HEK293 (cell line): ENCODE measurements around the gene POLDIP2.

Experiments
- KLF8 ChIP-seq: fragments of 450-650 bp; formaldehyde crosslinking; IDR thresholded peaks from 2 replicates; pipeline ENCODE4 v1.5.1; 2016; ENCODE audit warnings: missing biosample characterization, missing genetic modification characterization
- MEIS1 ChIP-seq: sonication (generic); formaldehyde crosslinking; IDR thresholded peaks from 2 replicates; pipeline ENCODE4 v1.8.1; 2022; ENCODE audit warnings: missing genetic modification reagents, mild to moderate bottlenecking, borderline replicate concordance
- MZF1 ChIP-seq: fragments of 450-650 bp; formaldehyde crosslinking; IDR thresholded peaks from 2 replicates; pipeline ENCODE4 v1.5.1; 2017; ENCODE audit warnings: missing biosample characterization, missing genetic modification characterization, borderline replicate concordance
- SCRT1 ChIP-seq: fragments of 450-650 bp; formaldehyde crosslinking; IDR thresholded peaks from 2 replicates; pipeline ENCODE4 v1.5.1; 2016; ENCODE audit warnings: missing biosample characterization, missing genetic modification characterization, borderline replicate concordance
- SETDB1 ChIP-seq: IDR thresholded peaks from one replicate; pipeline ENCODE4 v1.6.1; 2017; ENCODE audit warnings: mild to moderate bottlenecking, low read length, moderate library complexity, mixed read lengths; ENCODE audit not compliant: insufficient read length
- ZBTB17 ChIP-seq: fragments of 450-650 bp; formaldehyde crosslinking; IDR thresholded peaks from 2 replicates; pipeline ENCODE4 v1.5.1; 2016; ENCODE audit warnings: missing biosample characterization, missing genetic modification characterization
- ZBTB20 ChIP-seq: fragments of 450-650 bp; formaldehyde crosslinking; IDR thresholded peaks from 2 replicates; pipeline ENCODE4 v1.5.1; 2016; ENCODE audit warnings: missing biosample characterization, missing genetic modification characterization
- ZBTB26 ChIP-seq: fragments of 450-650 bp; formaldehyde crosslinking; optimal IDR thresholded peaks from 2 replicates; pipeline ENCODE3; 2016; ENCODE audit warnings: missing biosample characterization, mild to moderate bottlenecking, missing genetic modification characterization
- ZBTB48 ChIP-seq: fragments of 450-650 bp; formaldehyde crosslinking; IDR thresholded peaks from 2 replicates; pipeline ENCODE4 v1.5.1; 2016; ENCODE audit warnings: missing biosample characterization, missing genetic modification characterization
- ZFP37 ChIP-seq: fragments of 450-650 bp; formaldehyde crosslinking; IDR thresholded peaks from 2 replicates; pipeline ENCODE4 v1.5.1; 2016; ENCODE audit warnings: missing biosample characterization, missing genetic modification characterization
- ZIC2 ChIP-seq: fragments of 450-650 bp; formaldehyde crosslinking; IDR thresholded peaks from 2 replicates; pipeline ENCODE4 v1.5.1; 2016; ENCODE audit warnings: missing biosample characterization, missing genetic modification characterization
- ZNF114 ChIP-seq: fragments of 450-650 bp; formaldehyde crosslinking; IDR thresholded peaks from 2 replicates; pipeline ENCODE4 v1.5.0; 2017; ENCODE audit warnings: missing biosample characterization, missing genetic modification characterization
- ZNF121 ChIP-seq: fragments of 450-650 bp; formaldehyde crosslinking; IDR thresholded peaks from 2 replicates; pipeline ENCODE4 v1.5.1; 2016; ENCODE audit warnings: missing biosample characterization, missing genetic modification characterization
- ZNF157 ChIP-seq: fragments of 450-650 bp; formaldehyde crosslinking; IDR thresholded peaks from 2 replicates; pipeline ENCODE4 v1.5.1; 2016; ENCODE audit warnings: missing biosample characterization, missing genetic modification characterization
- ZNF324 ChIP-seq: fragments of 450-650 bp; formaldehyde crosslinking; IDR thresholded peaks from 2 replicates; pipeline ENCODE4 v1.5.1; 2016; ENCODE audit warnings: missing biosample characterization, missing genetic modification characterization
- ZNF366 ChIP-seq: fragments of 450-650 bp; formaldehyde crosslinking; conservative IDR thresholded peaks from 2 replicates; pipeline ENCODE4 v1.5.1; 2016; ENCODE audit warnings: missing biosample characterization, missing genetic modification characterization
- ZNF501 ChIP-seq: fragments of 450-650 bp; formaldehyde crosslinking; IDR thresholded peaks from 2 replicates; pipeline ENCODE4 v1.5.1; 2016; ENCODE audit warnings: missing biosample characterization, missing genetic modification characterization
- ZNF585B ChIP-seq: fragments of 450-650 bp; formaldehyde crosslinking; IDR thresholded peaks from 2 replicates; pipeline ENCODE4 v1.5.1; 2016; ENCODE audit warnings: missing biosample characterization, missing genetic modification characterization
- ZNF629 ChIP-seq: fragments of 450-650 bp; formaldehyde crosslinking; IDR thresholded peaks from 2 replicates; pipeline ENCODE4 v1.5.1; 2017; ENCODE audit warnings: missing biosample characterization, missing genetic modification characterization
- ZNF76 ChIP-seq: fragments of 450-650 bp; formaldehyde crosslinking; IDR thresholded peaks from 2 replicates; pipeline ENCODE4; 2016; ENCODE audit warnings: low read depth, missing biosample characterization, missing genetic modification characterization, borderline replicate concordance
- ZNF777 ChIP-seq: fragments of 450-650 bp; formaldehyde crosslinking; IDR thresholded peaks from 2 replicates; pipeline ENCODE4 v1.5.1; 2017; ENCODE audit warnings: missing biosample characterization, missing genetic modification characterization, borderline replicate concordance
- ZNF837 ChIP-seq: fragments of 450-650 bp; formaldehyde crosslinking; IDR thresholded peaks from 2 replicates; pipeline ENCODE4 v1.5.1; 2016; ENCODE audit warnings: missing biosample characterization, missing genetic modification characterization
- ZSCAN30 ChIP-seq: fragments of 450-650 bp; IDR thresholded peaks from 2 replicates; pipeline ENCODE4 v1.5.1; 2018; ENCODE audit warnings: missing biosample characterization, mild to moderate bottlenecking, missing genetic modification characterization, moderate library complexity
- ZXDB ChIP-seq: fragments of 450-650 bp; formaldehyde crosslinking; IDR thresholded peaks from 2 replicates; pipeline ENCODE4 v1.5.1; 2016; ENCODE audit warnings: missing biosample characterization, missing genetic modification characterization
- TF ChIP-seq, protein P1 (sequence below): fragments of 450-650 bp; formaldehyde crosslinking; IDR thresholded peaks from 2 replicates; pipeline ENCODE4 v1.5.1; 2016; ENCODE audit warnings: missing biosample characterization, missing genetic modification characterization
- TF ChIP-seq, protein P2 (sequence below): fragments of 450-650 bp; formaldehyde crosslinking; IDR thresholded peaks from 2 replicates; pipeline ENCODE4 v1.5.1; 2016; ENCODE audit warnings: missing biosample characterization, missing genetic modification characterization
- TF ChIP-seq, protein P3 (sequence below): fragments of 450-650 bp; formaldehyde crosslinking; conservative IDR thresholded peaks from 2 replicates; pipeline ENCODE4 v1.5.1; 2016; ENCODE audit warnings: low read depth, missing biosample characterization, missing genetic modification characterization

Gene POLDIP2

DNA sequence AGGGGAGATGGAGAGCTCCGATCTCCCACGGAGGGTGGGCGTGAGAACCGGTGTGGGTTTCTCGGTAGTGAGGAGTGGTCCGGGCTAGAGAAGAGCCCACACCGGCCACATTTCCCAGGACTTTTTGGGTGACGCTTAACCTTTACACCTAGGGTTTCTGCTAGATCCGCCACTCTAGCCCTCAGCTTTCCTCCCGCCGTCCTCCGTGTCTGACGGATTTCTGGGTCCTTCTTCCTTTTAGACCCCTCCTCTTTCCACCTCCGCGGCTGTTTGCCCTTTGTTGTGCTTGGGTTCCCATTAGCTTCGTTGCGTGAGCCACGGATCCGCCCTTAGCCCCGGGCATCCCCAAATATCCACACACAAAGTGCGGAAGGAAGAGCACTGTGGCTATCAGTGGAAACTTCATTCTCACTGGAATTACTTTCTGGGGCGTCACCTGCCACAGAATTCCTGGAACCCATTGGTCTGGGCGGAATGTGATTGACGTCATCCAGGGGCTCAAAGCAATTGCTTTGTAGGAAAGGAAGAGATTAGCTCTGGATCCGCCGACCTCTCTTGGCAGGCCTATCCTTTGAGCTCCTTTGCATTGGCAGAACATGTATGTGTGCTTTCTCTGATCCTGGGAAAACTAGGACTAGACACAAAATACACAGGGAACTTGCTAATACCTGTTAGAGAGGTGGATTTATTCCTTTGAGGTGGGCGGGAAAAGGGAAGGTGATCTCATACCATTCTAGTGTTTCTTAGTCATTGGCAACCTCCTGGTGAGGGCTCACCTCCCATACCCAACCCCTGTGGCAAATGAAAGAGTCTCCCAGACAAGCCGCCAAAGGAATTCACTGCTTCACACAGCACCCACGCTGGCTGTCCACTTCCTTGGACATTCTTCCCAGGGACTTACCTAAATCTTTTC lies 21.1 kb downstream of the POLDIP2 start (continued):
- TF ChIP-seq, protein P1, sequence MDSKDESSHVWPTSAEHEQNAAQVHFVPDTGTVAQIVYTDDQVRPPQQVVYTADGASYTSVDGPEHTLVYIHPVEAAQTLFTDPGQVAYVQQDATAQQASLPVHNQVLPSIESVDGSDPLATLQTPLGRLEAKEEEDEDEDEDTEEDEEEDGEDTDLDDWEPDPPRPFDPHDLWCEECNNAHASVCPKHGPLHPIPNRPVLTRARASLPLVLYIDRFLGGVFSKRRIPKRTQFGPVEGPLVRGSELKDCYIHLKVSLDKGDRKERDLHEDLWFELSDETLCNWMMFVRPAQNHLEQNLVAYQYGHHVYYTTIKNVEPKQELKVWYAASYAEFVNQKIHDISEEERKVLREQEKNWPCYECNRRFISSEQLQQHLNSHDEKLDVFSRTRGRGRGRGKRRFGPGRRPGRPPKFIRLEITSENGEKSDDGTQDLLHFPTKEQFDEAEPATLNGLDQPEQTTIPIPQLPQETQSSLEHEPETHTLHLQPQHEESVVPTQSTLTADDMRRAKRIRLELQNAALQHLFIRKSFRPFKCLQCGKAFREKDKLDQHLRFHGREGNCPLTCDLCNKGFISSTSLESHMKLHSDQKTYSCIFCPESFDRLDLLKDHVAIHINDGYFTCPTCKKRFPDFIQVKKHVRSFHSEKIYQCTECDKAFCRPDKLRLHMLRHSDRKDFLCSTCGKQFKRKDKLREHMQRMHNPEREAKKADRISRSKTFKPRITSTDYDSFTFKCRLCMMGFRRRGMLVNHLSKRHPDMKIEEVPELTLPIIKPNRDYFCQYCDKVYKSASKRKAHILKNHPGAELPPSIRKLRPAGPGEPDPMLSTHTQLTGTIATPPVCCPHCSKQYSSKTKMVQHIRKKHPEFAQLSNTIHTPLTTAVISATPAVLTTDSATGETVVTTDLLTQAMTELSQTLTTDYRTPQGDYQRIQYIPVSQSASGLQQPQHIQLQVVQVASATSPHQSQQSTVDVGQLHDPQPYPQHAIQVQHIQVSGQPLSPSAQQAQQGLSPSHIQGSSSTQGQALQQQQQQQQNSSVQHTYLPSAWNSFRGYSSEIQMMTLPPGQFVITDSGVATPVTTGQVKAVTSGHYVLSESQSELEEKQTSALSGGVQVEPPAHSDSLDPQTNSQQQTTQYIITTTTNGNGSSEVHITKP (tag by site-specific recombination): peak; percentile 79
- TF ChIP-seq ZNF157 (tag by site-specific recombination) (0 out of 2 replicates have a peak, but pooled peaks have one; percentile 32), ZNF585B (no peak), ZNF366 (peak; percentile 85), ZFP37 (peak; percentile 26; the same call in 1 of the 2 replicates), SETDB1 (no peak), MEIS1 (CRISPR knock-in tag) (no peak), ZNF501 (tag by site-specific recombination) (0 out of 2 replicates have a peak, but pooled peaks have one; percentile 43), ZBTB26 (tag by site-specific recombination) (no peak), ZBTB48 (tag by site-specific recombination) (no peak), ZNF837 (0 out of 2 replicates have a peak, but pooled peaks have one; percentile 35), ZNF324 (tag by site-specific recombination) (0 out of 2 replicates have a peak, but pooled peaks have one; percentile 15), KLF8 (tag by site-specific recombination) (peak; percentile 83), ZNF76 (peak; percentile 51), ZNF777 (tag by site-specific recombination) (peak; percentile 74; the same call in 1 of the 2 replicates), ZNF121 (tag by site-specific recombination) (peak; percentile 41; the same call in 1 of the 2 replicates), MZF1 (tag by site-specific recombination) (0 out of 2 replicates have a peak, but pooled peaks have one; percentile 19), ZNF629 (peak; percentile 96), ZXDB (tag by site-specific recombination) (no peak; the same call in none of the 2 replicates), ZNF114 (tag by site-specific recombination) (no peak), ZBTB17 (tag by site-specific recombination) (peak; percentile 87), ZBTB20 (peak; percentile 68; the same call in 1 of the 2 replicates), ZIC2 (tag by site-specific recombination) (peak; percentile 39; the same call in 1 of the 2 replicates), SCRT1 (no peak), ZSCAN30 (tag by site-specific recombination) (no peak)
- TF ChIP-seq, protein P2, sequence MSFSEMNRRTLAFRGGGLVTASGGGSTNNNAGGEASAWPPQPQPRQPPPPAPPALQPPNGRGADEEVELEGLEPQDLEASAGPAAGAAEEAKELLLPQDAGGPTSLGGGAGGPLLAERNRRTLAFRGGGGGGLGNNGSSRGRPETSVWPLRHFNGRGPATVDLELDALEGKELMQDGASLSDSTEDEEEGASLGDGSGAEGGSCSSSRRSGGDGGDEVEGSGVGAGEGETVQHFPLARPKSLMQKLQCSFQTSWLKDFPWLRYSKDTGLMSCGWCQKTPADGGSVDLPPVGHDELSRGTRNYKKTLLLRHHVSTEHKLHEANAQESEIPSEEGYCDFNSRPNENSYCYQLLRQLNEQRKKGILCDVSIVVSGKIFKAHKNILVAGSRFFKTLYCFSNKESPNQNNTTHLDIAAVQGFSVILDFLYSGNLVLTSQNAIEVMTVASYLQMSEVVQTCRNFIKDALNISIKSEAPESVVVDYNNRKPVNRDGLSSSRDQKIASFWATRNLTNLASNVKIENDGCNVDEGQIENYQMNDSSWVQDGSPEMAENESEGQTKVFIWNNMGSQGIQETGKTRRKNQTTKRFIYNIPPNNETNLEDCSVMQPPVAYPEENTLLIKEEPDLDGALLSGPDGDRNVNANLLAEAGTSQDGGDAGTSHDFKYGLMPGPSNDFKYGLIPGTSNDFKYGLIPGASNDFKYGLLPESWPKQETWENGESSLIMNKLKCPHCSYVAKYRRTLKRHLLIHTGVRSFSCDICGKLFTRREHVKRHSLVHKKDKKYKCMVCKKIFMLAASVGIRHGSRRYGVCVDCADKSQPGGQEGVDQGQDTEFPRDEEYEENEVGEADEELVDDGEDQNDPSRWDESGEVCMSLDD (tag by site-specific recombination): no peak; the same call in 1 of the 2 replicates
- TF ChIP-seq, protein P3, sequence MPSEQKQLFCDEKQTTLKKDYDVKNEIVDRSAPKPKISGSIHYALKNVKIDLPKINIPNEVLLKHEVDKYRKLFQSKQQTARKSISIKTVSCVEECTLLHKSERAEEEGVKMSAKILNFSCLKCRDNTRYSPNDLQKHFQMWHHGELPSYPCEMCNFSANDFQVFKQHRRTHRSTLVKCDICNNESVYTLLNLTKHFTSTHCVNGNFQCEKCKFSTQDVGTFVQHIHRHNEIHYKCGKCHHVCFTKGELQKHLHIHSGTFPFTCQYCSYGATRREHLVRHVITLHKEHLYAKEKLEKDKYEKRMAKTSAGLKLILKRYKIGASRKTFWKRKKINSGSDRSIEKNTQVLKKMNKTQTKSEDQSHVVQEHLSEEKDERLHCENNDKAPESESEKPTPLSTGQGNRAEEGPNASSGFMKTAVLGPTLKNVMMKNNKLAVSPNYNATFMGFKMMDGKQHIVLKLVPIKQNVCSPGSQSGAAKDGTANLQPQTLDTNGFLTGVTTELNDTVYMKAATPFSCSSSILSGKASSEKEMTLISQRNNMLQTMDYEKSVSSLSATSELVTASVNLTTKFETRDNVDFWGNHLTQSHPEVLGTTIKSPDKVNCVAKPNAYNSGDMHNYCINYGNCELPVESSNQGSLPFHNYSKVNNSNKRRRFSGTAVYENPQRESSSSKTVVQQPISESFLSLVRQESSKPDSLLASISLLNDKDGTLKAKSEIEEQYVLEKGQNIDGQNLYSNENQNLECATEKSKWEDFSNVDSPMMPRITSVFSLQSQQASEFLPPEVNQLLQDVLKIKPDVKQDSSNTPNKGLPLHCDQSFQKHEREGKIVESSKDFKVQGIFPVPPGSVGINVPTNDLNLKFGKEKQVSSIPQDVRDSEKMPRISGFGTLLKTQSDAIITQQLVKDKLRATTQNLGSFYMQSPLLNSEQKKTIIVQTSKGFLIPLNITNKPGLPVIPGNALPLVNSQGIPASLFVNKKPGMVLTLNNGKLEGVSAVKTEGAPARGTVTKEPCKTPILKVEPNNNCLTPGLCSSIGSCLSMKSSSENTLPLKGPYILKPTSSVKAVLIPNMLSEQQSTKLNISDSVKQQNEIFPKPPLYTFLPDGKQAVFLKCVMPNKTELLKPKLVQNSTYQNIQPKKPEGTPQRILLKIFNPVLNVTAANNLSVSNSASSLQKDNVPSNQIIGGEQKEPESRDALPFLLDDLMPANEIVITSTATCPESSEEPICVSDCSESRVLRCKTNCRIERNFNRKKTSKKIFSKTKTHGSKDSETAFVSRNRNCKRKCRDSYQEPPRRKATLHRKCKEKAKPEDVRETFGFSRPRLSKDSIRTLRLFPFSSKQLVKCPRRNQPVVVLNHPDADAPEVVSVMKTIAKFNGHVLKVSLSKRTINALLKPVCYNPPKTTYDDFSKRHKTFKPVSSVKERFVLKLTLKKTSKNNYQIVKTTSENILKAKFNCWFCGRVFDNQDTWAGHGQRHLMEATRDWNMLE (tag by site-specific recombination): no peak
